DLD1 (cell line): ENCODE data around the gene STUM.
"Not testable (repeated sequence)": the region's sequence is repeated elsewhere in the genome, so short reads cannot be mapped to it uniquely, and the experiment has no call there.

Experiments
- in situ Hi-C: cut with HindIII; loops from 2 replicates; pipeline ENCODE4 v1.10.0; 2017; ENCODE audit warnings: low sequenced_read_pairs

The STUM gene

GRCh38 chr1:226634611-226635246, 86.2 kb downstream of the STUM start:
- in situ Hi-C loops: no loop called here

DNA sequence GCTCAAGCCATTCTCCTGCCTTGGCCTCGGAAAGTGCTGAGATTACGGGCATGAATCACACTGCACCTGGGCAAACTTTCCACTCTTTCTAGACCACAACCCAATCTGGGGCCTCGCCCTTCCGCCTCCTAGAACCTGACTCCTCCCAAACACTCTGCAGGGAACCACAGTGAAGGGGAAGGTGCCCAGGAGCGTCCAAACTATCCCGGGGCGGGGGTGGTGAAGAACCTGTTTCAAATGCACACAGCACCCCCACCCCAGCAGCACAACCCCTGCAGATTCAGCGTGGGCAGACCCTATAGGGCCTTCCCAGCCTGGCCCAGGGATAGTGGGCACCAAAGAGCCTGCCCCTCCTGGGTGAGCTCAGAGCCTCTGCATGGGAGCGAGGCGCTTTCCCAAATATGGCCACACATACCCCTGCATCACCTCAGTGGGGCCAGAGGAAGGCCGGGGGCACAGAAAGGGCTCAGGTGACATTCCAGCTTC, 86.9 kb downstream of the STUM start:
- in situ Hi-C loops: no loop called here

- in situ Hi-C loops: no loop called here
Measured at GRCh38 chr1:226636847-226637096, 88.2 kb downstream of the STUM start.

DNA sequence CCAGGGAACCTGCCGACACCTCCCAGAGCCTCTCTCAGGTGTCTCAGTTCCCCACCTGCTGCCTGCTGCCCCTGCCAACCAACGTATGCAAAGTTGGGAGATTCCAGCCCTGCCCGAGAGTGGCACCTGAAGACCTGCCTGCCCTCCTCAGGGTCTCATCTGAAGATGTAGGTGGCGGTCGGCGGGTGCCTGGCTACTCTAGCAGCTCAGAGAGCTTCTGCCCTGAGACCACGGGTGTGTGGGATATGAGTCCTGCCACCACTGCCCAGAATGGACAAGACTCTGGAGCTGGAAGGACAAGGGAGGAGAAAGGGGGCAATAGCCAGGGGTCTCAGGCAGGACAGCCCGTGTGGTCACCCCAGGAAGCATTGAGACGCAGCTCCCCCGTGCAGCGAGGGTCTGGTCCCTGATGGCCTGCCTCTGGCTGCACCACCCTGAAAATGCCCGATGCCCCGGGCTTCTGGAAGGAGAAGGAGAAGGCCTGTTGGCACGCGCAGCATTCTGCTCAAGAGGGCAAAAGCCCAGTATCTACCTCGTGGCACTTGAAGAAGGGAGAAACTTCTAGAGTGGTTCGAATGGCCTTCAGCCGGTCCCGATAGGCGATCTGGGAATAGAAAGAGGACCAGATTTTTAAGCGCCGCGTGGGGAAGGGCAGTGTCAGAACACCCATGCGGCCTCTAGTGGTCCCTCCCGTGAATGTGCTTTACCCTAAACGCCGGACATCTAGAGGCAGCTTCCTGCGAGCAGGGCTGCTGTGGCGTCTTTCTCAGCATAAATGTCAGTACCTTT, 88.8 kb downstream of the STUM start:
- in situ Hi-C loops: no loop called here

- in situ Hi-C loops: no loop called here
Measured at GRCh38 chr1:226638001-226638601, 89.5 kb downstream of the STUM start.

GRCh38 chr1:226638608-226639007, 90.0 kb downstream of the STUM start:
- in situ Hi-C loops: no loop called here

GRCh38 chr1:226639206-226639605, 90.6 kb downstream of the STUM start:
- in situ Hi-C loops: not testable (repeated sequence)

DNA sequence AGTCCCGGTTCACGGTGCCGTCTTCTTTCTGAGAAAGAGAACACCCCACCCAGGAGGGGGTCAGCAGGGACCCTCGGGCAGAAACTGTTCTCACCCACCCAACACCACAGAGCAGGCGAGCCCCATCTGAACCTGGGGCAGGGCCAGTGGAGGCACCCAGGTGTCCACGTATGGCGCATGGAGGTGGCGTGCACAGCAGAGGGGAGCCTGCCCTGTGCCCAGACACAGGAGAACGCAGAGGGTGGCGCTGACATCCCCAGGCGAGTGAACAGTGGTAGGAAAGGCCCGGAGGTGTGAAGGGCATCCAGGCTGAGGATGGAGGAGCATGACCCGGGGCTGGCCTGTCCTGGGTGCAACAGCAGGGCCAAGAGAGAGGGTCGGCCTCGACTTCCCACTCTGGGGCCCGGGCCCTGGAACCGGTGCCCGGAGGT, 91.1 kb downstream of the STUM start:
- in situ Hi-C loops: no loop called here

DNA sequence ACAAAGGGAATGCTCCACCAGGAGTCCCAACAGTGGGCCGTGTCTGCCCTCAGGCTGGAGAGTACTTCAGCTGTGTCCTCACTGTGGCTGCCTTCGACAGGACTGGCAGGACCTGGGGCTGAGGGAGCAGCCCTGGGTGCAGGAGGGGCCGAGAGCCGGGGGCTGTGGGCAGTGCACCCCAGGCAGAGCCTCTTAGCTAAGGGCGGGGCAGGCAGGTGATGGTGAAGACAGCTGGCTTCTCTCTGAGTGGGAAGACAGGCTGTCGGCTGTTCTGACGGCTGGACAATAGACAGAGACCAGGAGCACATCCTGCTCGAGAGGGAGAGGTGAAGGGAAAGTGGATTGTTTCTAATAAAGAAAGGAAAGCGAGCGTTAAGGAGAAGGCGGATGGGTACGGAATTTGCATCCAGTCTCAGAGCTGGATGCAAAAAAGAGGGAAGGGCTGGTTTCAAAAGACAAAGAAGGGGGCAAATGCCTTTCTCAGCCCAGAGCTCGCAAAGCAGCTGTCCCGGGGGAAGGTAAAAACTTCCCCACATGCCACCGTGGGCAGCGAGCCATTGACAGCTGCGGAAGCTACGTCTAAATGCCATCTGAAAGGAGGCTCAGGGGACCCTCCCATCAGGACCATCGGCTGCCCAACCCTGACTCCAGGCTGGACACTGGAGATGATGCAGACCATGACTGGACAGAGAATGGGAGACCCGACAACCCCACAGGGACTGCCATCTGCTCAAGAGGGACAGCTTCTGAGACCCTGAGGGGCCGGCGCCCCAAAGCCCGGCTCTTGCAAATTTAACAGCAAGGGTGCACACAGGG, 92.0 kb downstream of the STUM start:
- in situ Hi-C loops: no loop called here

- in situ Hi-C loops: no loop called here
Measured at GRCh38 chr1:226641671-226642231, 93.2 kb downstream of the STUM start.

DNA sequence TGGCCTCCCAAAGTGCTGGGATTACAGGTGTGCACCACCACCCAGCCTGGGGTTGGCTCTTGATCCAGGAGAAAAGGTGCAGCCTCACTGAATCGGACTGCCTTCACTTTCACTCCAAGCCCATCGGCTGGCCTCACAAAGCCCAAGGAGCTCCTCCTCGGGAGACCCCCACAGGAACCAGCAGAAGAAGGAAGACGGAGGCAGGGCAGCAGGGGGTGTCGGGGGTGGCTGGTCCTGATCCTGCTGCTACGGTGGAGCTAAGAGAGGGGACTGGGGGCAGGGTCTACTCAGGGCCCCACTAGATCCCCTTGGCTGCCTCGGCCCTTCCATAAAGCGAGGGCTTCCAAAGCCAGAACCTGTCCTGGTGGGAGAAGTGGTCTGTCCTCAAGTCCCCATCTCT, 93.9 kb downstream of the STUM start:
- in situ Hi-C loops: no loop called here

GRCh38 chr1:226643177-226643576, 94.6 kb downstream of the STUM start:
- in situ Hi-C loops: no loop called here

GRCh38 chr1:226643611-226644540, 95.3 kb downstream of the STUM start:
- in situ Hi-C loops: no loop called here

DNA sequence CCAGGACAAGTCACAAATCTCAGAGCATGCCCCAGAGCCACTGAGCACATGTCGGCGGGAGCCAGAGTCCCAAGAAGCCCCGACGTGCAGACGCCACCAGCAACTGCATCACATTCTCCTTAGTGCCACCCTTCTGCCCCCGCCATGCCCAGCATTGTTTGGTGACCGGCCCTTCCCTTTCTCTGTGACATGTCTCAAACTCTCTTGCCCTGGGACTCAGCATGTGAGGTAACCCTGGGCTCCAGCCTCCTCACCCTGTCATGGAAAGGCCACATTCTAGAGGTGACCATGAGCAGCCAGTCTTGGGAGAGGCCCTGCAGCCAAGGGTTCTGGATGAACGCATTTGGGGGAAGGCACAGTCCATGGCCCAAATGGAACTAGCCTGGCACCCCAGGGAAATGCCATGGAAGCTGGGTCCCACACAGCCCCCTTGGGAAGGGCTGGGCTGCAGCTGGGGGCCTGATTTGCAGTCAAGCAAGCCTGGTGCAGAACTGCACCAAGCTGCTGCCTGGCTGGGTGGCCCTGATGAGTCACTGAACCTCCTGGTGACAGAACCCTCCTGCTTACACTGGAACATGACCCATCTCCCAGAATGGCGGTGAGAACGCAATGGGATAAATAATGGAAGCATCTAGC, 96.1 kb downstream of the STUM start:
- in situ Hi-C loops: no loop called here

- in situ Hi-C loops: no loop called here
Measured at GRCh38 chr1:226645279-226645976, 96.9 kb downstream of the STUM start.

DNA sequence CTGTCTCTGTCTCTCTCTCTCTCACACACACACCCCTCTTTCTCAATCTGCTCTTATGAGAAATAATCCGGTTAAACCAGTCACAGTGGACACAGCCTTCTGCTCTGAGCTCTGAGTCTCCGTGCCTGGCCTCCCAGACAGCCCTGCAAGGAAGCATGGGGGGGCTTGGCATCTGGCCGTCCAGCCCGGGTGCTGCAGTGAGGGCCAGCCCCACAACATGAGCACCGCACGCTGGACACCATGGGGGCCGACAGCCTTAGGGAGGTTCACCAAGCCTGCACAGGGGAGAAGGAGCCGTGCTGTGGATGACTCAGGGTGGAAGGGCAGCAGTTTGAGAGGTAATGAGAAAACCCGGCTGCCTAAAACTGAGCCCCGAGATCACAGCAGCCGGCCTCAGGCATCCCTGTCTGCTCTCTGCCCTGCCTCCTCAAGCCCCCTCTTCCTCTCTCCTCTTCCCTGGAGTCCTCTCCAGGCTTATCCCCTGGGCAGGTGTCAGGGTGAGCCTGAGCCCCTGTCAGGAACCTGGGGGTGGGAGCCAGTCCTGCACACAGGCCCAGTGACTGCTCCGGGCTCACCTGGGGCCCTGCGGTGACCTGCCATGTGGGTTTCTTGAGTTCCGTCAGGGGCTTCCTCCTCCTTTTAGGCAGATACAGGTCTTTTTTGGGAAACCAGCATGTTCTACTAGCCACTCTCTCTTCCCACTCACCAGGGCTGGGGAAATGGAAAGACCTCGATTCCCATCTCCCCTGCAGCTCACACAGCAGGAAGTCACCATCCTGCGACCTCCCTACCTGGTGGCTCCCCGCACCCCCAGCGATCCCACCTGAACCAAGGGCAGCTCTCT, 97.7 kb downstream of the STUM start:
- in situ Hi-C loops: no loop called here

GRCh38 chr1:226646870-226647449, 98.4 kb downstream of the STUM start:
- in situ Hi-C loops: no loop called here

DNA sequence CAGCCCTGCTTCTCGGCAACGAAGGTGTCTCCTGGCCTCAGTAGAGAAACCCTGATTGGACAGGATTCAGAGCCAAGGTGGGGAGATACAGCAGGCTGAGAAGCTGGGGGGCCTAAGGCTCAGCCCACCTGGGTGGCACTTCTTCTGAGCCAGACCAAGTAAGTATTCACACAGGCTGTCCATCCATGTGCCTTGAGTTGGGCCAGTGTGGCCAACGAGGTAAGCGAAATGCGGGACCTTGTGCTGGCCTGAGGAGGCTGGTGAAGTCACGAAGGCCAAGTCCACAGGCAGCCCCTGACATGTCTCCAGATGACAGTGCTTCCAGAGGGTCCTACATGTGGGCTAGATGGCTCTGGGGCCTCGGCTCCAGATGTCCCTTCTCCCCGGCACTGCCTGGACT, 99.2 kb downstream of the STUM start:
- in situ Hi-C loops: no loop called here
